Mononuclear cell (primary cell): ENCODE data around the gene CERKL. TPM values are rescaled to one million over a fixed set of nuclear protein-coding genes. Genes with fewer than 3 reads are reported as not detected.

Source experiments
- total RNA-seq: library from RNA; depleted of rRNA; stranded (reverse); fragments of >200 nt; gene quantifications from one replicate; pipeline ENCODE4 v1.2.3, GENCODE V29; 2012

The CERKL gene
- total RNA-seq, 1 donor: 0.21 TPM

Other genes starting within 250 kb of the CERKL start
- 138 TPM for gene ITGA4, start 199.7 kb downstream of the CERKL start, total RNA-seq
- not detected for gene NEUROD1, start 23.4 kb upstream of the CERKL start, total RNA-seq
- gene ITPRID2, start 234.6 kb upstream of the CERKL start, total RNA-seq: 96.4 TPM